Activated naive CD8-positive, alpha-beta T cell treated with anti-CD3 and anti-CD28 coated beads, Interleukin-2, amount 50 U/mL, for 16 hours (primary cell): ENCODE results near the gene WASHC3.
"Not testable (repeated sequence)": the region's sequence is repeated elsewhere in the genome, so short reads cannot be mapped to it uniquely, and the experiment has no call there.

ENCODE experiments used
- DNase-seq: peaks from one replicate; pipeline ENCODE4 v3.0.0-alpha.2; 2020; ENCODE audit warnings: low read depth, low spot score

Gene WASHC3

GRCh38 chr12:102050660-102051430 is 10.9 kb downstream of the WASHC3 start:
- no peak for DNase-seq

GRCh38 chr12:102043928-102044327 is 17.9 kb downstream of the WASHC3 start:
- no peak for DNase-seq

- DNase-seq, result no peak
These were observed 27.6 kb downstream of the WASHC3 start for GRCh38 chr12:102033991-102034745.

- DNase-seq, result no peak
These were observed 29.9 kb downstream of the WASHC3 start for GRCh38 chr12:102031852-102032251.

GRCh38 chr12:102029141-102029540 is 32.6 kb downstream of the WASHC3 start:
- DNase-seq, result no peak

- DNase-seq, result no peak
These were observed 35.1 kb downstream of the WASHC3 start for GRCh38 chr12:102026728-102027127.

- DNase-seq, result no peak
These were observed 37.0 kb downstream of the WASHC3 start for GRCh38 chr12:102024765-102025164.

GRCh38 chr12:102023343-102023930 is 38.4 kb downstream of the WASHC3 start:
- no peak for DNase-seq

- DNase-seq, result no peak
These were observed 39.5 kb downstream of the WASHC3 start for GRCh38 chr12:102022286-102022685.

GRCh38 chr12:102021540-102022246 is 40.1 kb downstream of the WASHC3 start:
- no peak for DNase-seq

GRCh38 chr12:102018607-102019006 is 43.2 kb downstream of the WASHC3 start:
- DNase-seq, result not testable (repeated sequence)

- no peak for DNase-seq
These were observed 45.3 kb downstream of the WASHC3 start for GRCh38 chr12:102016472-102016871.

- DNase-seq, result no peak
These were observed 51.4 kb downstream of the WASHC3 start for GRCh38 chr12:102010265-102010994.

GRCh38 chr12:102009796-102010195 is 52.0 kb downstream of the WASHC3 start:
- no peak for DNase-seq

- no peak for DNase-seq
These were observed 53.1 kb downstream of the WASHC3 start for GRCh38 chr12:102008615-102009126.

- DNase-seq, result no peak
These were observed 56.5 kb downstream of the WASHC3 start for GRCh38 chr12:102005256-102005655.

- DNase-seq, result no peak
These were observed 64.7 kb downstream of the WASHC3 start for GRCh38 chr12:101997102-101997501.

GRCh38 chr12:101995684-101996083 is 66.1 kb downstream of the WASHC3 start:
- no peak for DNase-seq

GRCh38 chr12:101992091-101992490 is 69.7 kb downstream of the WASHC3 start:
- DNase-seq, result no peak

GRCh38 chr12:101982307-101982706 is 79.5 kb downstream of the WASHC3 start:
- no peak for DNase-seq

- no peak for DNase-seq
These were observed 79.9 kb downstream of the WASHC3 start for GRCh38 chr12:101981868-101982267.
